Right atrium auricular region (tissue), 2 donors: ENCODE data around the gene FAM53B. TPM values are rescaled to one million over a fixed set of nuclear protein-coding genes. Genes with fewer than 3 reads are reported as not detected.

Source experiments
- DNase-seq: peaks from one replicate; pipeline ENCODE4 v3.0.0-alpha.2; 2019; ENCODE audit warnings: low spot score
- H3K27ac ChIP-seq, 2 donors: fragments of 200-600 bp; sonication (generic); 1 replicate in 1 of 2; 2 replicates in 1 of 2; pipeline ENCODE4 v1.5.1; 2016 to 2019
- H3K27me3 ChIP-seq, 2 donors: fragments of 200-600 bp; sonication (generic); one replicate each; pipeline versions ENCODE4 v1.5.1 to v1.6.0; 2017 to 2019
- H3K36me3 ChIP-seq: fragments of 200-600 bp; sonication (generic); one replicate; pipeline ENCODE4 v1.5.1; 2016
- H3K4me1 ChIP-seq, 2 donors: fragments of 200-600 bp; sonication (generic); one replicate each; pipeline versions ENCODE4 v1.5.1 to v1.6.0; 2017 to 2019
- H3K4me3 ChIP-seq, 2 donors: fragments of 200-600 bp; sonication (generic); 1 replicate in 1 of 2; 2 replicates in 1 of 2; pipeline ENCODE4 v1.5.1; 2017 to 2019; ENCODE audit warnings: mild to moderate bottlenecking in 1 of 2, moderate library complexity in 1 of 2
- H3K9me3 ChIP-seq, 2 donors: fragments of 200-600 bp; sonication (generic); one replicate each; pipeline ENCODE4 v1.5.1; 2019
- total RNA-seq, 2 donors: library from RNA; depleted of rRNA; stranded (reverse); fragments of >200 nt; gene quantifications; one replicate each; pipeline ENCODE4 v1.1.0, GENCODE V29; 2016
- TF ChIP-seq, protein P1 (sequence below), 2 donors: fragments of 200-600 bp; sonication (generic); IDR thresholded peaks; one replicate each; pipeline ENCODE4 v1.5.1; 2019; ENCODE audit warnings: antibody characterized with exemption in 2 of 2

The FAM53B gene
- total RNA-seq, 2 donors from 2014 or later = 30.3 to 31.1 TPM

DNA sequence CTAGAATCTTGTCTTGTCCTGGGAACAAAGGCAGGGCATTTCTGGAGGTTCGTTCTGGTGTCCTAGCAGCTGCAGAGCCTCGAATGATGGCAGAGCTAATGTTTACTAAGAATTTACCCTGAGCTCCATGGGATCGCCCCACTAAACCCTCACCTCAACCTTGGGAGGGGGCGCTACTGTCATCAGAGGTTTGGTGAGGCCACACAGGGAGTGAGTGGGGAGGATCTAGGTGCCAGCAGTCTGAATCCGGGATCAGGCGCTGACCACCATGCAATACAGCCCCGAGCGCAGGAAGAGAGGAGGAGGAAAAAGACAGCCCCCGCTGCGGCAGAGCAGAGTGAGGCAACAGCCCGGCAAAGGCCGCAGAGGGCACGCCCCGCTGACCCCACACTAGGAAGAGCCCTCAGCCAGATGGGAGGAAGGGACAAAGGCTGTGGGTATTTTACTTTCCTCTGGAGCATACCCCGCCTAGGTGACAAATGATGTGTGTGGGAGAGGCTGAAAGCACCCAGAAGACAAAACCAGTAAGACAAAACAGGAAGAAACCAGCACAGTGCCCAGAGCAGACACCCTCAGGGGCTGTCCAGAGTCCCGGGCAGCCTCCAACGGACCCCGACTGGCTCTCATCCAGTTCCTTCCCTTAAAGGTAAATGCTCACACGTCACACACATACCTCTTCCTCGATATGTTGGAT, 103.5 kb downstream of the FAM53B start:
- H3K4me3 ChIP-seq = no peak overlapping the region
- DNase-seq = no peak

DNA sequence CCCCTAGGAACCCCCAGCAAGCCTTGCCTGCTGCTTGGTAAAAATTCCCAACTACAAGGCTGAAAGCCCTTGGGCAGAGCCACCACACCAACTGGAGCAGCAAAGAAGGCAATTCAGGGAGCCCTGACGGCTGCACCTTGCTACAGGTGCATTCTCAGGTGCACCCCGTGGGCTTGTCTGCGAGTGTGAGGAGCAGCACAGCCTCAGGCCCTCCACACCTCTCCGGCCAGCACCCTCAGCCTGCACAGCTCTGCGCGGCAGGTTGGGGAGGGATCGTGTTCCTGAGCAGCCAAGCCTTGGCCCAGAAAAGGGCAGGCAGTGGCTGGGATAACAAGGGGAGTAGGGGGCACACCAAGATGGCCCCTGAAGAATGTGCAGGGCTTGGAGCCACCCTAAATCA, 104.1 kb downstream of the FAM53B start:
- H3K27ac ChIP-seq = peak overlapping the region in 1 of 2 donors; percentile 78
- H3K9me3 ChIP-seq = no peaks in the 10 kb centered on the region
- no peaks in the 10 kb centered on the region for H3K36me3 ChIP-seq
- peaks cover 2 to 87% of the 10 kb centered on the region in 2 donors for H3K4me1 ChIP-seq
- H3K27me3 ChIP-seq = no peaks in the 10 kb centered on the region
- H3K4me3 ChIP-seq = no peak overlapping the region
- DNase-seq = no peak
- TF ChIP-seq, protein P1, sequence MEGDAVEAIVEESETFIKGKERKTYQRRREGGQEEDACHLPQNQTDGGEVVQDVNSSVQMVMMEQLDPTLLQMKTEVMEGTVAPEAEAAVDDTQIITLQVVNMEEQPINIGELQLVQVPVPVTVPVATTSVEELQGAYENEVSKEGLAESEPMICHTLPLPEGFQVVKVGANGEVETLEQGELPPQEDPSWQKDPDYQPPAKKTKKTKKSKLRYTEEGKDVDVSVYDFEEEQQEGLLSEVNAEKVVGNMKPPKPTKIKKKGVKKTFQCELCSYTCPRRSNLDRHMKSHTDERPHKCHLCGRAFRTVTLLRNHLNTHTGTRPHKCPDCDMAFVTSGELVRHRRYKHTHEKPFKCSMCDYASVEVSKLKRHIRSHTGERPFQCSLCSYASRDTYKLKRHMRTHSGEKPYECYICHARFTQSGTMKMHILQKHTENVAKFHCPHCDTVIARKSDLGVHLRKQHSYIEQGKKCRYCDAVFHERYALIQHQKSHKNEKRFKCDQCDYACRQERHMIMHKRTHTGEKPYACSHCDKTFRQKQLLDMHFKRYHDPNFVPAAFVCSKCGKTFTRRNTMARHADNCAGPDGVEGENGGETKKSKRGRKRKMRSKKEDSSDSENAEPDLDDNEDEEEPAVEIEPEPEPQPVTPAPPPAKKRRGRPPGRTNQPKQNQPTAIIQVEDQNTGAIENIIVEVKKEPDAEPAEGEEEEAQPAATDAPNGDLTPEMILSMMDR (IDR thresholded peaks at IDR 0.05) = no peak

More for the DNA sequence above, 103.5 kb downstream of the FAM53B start:
- H3K4me1 ChIP-seq = peaks cover 2 to 93% of the 10 kb centered on the region in 2 donors
- H3K36me3 ChIP-seq = no peaks in the 10 kb centered on the region
- TF ChIP-seq, protein P1 (IDR thresholded peaks at IDR 0.05) = no peak
- peak overlapping the region; percentile 78 to 80 for H3K27ac ChIP-seq
- no peaks in the 10 kb centered on the region for H3K9me3 ChIP-seq
- H3K27me3 ChIP-seq = no peaks in the 10 kb centered on the region

DNA sequence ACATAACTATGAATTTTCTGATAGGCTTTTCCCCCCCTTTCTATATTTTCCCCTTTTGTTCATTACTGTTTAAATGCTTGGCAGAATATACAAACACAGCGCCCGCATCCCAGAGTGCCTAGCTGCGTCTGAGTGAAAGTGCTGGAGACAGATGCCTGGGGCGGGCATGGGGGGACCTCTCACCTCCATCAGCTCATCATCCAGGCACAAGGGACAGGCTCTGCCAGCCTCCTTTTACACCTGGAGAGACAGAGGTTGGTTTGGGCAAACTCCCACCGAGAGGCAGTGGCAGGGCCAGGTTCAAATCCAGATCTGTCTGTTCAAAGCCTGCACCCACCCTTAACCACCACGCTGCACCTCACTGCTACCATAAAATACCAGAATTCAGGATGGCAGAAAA, 104.5 kb downstream of the FAM53B start:
- TF ChIP-seq, protein P1 (IDR thresholded peaks at IDR 0.05) = no peak
- no peak for DNase-seq
- no peak overlapping the region for H3K27ac ChIP-seq
- peaks cover 2 to 83% of the 10 kb centered on the region in 2 donors for H3K4me1 ChIP-seq
- no peaks in the 10 kb centered on the region for H3K27me3 ChIP-seq
- no peaks in the 10 kb centered on the region for H3K9me3 ChIP-seq
- no peak overlapping the region for H3K4me3 ChIP-seq
- H3K36me3 ChIP-seq = no peaks in the 10 kb centered on the region

DNA sequence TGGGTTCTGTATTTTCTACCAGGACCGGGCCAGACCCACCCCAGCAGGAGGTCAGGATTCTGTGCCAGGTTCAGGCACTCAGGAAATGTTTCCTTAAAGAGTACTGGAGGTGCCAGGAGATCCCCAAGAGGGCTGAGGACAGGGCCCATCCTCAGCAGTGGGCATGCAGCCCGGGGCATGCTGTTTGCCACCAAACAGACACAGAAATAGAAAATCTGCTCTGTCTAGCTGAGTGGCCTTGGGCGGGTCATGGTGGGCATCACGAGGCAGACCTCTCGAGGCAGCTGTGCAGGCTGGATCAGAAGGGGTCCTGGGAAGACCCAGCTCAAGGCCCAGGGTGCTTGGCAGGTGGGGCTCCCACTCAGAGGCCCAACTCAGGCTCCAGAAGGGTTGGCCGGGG, 105.0 kb downstream of the FAM53B start:
- H3K4me1 ChIP-seq = peaks cover 2 to 78% of the 10 kb centered on the region in 2 donors
- no peak for DNase-seq
- no peaks in the 10 kb centered on the region for H3K27me3 ChIP-seq
- H3K9me3 ChIP-seq = no peaks in the 10 kb centered on the region
- no peak overlapping the region for H3K4me3 ChIP-seq
- TF ChIP-seq, protein P1 (IDR thresholded peaks at IDR 0.05) = no peak
- H3K27ac ChIP-seq = peak overlapping the region in 1 of 2 donors; percentile 41
- no peaks in the 10 kb centered on the region for H3K36me3 ChIP-seq

DNA sequence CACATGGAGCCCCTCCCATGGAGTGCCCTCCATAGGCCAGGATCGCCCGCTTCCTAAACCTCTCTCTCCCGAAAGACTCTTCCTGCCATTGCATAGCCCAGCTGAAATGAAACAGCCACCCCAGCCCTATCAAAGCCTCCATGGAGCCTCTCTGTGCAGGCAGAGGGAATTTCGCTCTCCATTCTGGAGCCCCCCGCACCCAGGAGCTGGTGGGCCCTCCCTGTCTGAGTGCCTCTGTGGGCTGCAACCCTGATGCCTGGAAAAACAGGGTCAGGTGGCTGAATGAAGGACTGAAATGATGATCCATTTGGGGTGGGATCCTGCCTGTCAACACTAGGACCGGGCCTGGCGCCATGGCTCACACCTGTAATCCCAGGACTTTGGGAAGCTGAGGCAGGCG, 106.4 kb downstream of the FAM53B start:
- no peak overlapping the region for H3K4me3 ChIP-seq
- no peak for DNase-seq
- no peaks in the 10 kb centered on the region for H3K27me3 ChIP-seq
- H3K4me1 ChIP-seq = peaks cover 2 to 67% of the 10 kb centered on the region in 2 donors
- no peak overlapping the region for H3K27ac ChIP-seq
- no peaks in the 10 kb centered on the region for H3K36me3 ChIP-seq
- H3K9me3 ChIP-seq = no peaks in the 10 kb centered on the region
- TF ChIP-seq, protein P1 (IDR thresholded peaks at IDR 0.05) = no peak
